Panc1 (cell line): ENCODE measurements around the gene SEMA4D. TPM values are rescaled to one million over a fixed set of nuclear protein-coding genes. Genes with fewer than 3 reads are reported as not detected.

Experiments
- ATAC-seq: fragments of 200-7000 bp; cut with Tn5 transposase; 2 replicates; pipeline ENCODE4 v1.9.1; 2020; ENCODE audit warnings: mild to moderate bottlenecking, moderate library complexity
- BruUV-seq: library from RNA; stranded (reverse); fragments of 400-500 nt; replicated peaks from 2 replicates; lab custom pipeline; 2021; lab: Mats Ljungman, UMichigan
- CTCF ChIA-PET: fragments of 300-600 bp; sonication (Branson Sonifier 250); formaldehyde crosslinking; loops from one replicate; lab custom pipeline; 2022; ENCODE audit warnings: antibody characterized with exemption; lab: Charles Lee
- POLR2A ChIA-PET: fragments of 300-600 bp; sonication (Branson Sonifier 250); formaldehyde crosslinking; loops from one replicate; lab custom pipeline; 2022; ENCODE audit warnings: antibody characterized with exemption; lab: Charles Lee
- DNase-seq: peaks from one replicate; pipeline ENCODE4 v3.0.0-alpha.2; 2010; ENCODE audit warnings: low read depth, low spot score
- H3K27ac ChIP-seq: 2 replicates; pipeline ENCODE4 v1.5.1; 2011; ENCODE audit warnings: mild to moderate bottlenecking, low read length, inconsistent platforms
- H3K27me3 ChIP-seq: fragments of 200-500 bp; sonication (Bioruptor generic); 2 replicates; pipeline ENCODE4 v1.6.0; 2014; ENCODE audit warnings: low read length, inconsistent platforms; ENCODE audit not compliant: control insufficient read depth, insufficient read depth
- H3K36me3 ChIP-seq: fragments of 200-500 bp; sonication (Bioruptor generic); 2 replicates; pipeline ENCODE4 v1.5.1; 2014; ENCODE audit warnings: inconsistent platforms, mild to moderate bottlenecking, low read length, moderate library complexity; ENCODE audit not compliant: control insufficient read depth, insufficient read depth
- H3K4me1 ChIP-seq: 2 replicates; pipeline ENCODE4 v1.5.1; 2011; ENCODE audit warnings: inconsistent platforms, mild to moderate bottlenecking, low read length, moderate library complexity; ENCODE audit not compliant: control insufficient read depth, insufficient read depth
- H3K4me3 ChIP-seq, 2 experiments: 2 replicates each; pipeline ENCODE4 v1.5.1; 2011 to 2012; ENCODE audit warnings: low read depth in 2 of 2, low read length in 2 of 2, mild to moderate bottlenecking in 2 of 2, inconsistent platforms in 1 of 2, moderate library complexity in 1 of 2
- H3K9me3 ChIP-seq: fragments of 200-500 bp; sonication (Bioruptor generic); 2 replicates; pipeline ENCODE4 v1.5.1; 2014; ENCODE audit warnings: low read depth, mild to moderate bottlenecking, inconsistent platforms, low read length, moderate library complexity; ENCODE audit not compliant: control insufficient read depth, insufficient read depth
- CTCF ChIP-seq: fragments of 450-650 bp; IDR thresholded peaks from 2 replicates; pipeline ENCODE4 v1.5.1; 2017; ENCODE audit warnings: mild to moderate bottlenecking
- POLR2AphosphoS5 ChIP-seq: IDR thresholded peaks from 2 replicates; pipeline ENCODE4 v1.6.1; 2012; ENCODE audit warnings: mild to moderate bottlenecking, low read depth, low read length, moderate library complexity
- SIN3A ChIP-seq: IDR thresholded peaks from 2 replicates; pipeline ENCODE4 v1.6.1; 2012; ENCODE audit warnings: low read depth, mild to moderate bottlenecking, low read length, moderate library complexity, borderline replicate concordance; ENCODE audit not compliant: insufficient read depth
- TCF7L2 ChIP-seq: IDR thresholded peaks from 2 replicates; pipeline ENCODE4 v1.6.1; 2011; ENCODE audit warnings: mild to moderate bottlenecking, low read depth, low read length, inconsistent platforms
- in situ Hi-C: cut with HindIII; loops from 2 replicates; pipeline ENCODE4 v1.10.0; 2016; ENCODE audit warnings: low sequenced_read_pairs, low pct_unique_long_range_greater_than_20kb
- intact Hi-C: fragments of 100-400 bp; cut with micrococcal nuclease; formaldehyde crosslinking; loops from one replicate; pipeline ENCODE4 v1.10.0; 2022; ENCODE audit not compliant: unreplicated experiment
- total RNA-seq: library from RNA; stranded (reverse); gene quantifications from one replicate; pipeline ENCODE4 v1.2.1, GENCODE V29; 2021; ENCODE audit not compliant: unreplicated experiment
- TF ChIP-seq, protein P1 (sequence below), 2 experiments: IDR thresholded peaks; 2 replicates each; pipeline ENCODE4 v1.6.1; 2011 to 2012; ENCODE audit warnings: low read depth in 2 of 2, control low read depth in 1 of 2, low read length in 1 of 2, mild to moderate bottlenecking in 1 of 2, moderate library complexity in 1 of 2; ENCODE audit not compliant: insufficient read depth in 1 of 2

The SEMA4D gene
- total RNA-seq, 1 experiment from 2014 or later, result 6.5 TPM

GRCh38 chr9:89366711-89367110, 131.2 kb downstream of the SEMA4D start:
- H3K4me1 ChIP-seq, result no peaks in the 10 kb centered on the region
- no peak for TF ChIP-seq TCF7L2
- no peak for TF ChIP-seq SIN3A
- no peak for TF ChIP-seq POLR2AphosphoS5
- no peak for TF ChIP-seq CTCF
- TF ChIP-seq, protein P1, sequence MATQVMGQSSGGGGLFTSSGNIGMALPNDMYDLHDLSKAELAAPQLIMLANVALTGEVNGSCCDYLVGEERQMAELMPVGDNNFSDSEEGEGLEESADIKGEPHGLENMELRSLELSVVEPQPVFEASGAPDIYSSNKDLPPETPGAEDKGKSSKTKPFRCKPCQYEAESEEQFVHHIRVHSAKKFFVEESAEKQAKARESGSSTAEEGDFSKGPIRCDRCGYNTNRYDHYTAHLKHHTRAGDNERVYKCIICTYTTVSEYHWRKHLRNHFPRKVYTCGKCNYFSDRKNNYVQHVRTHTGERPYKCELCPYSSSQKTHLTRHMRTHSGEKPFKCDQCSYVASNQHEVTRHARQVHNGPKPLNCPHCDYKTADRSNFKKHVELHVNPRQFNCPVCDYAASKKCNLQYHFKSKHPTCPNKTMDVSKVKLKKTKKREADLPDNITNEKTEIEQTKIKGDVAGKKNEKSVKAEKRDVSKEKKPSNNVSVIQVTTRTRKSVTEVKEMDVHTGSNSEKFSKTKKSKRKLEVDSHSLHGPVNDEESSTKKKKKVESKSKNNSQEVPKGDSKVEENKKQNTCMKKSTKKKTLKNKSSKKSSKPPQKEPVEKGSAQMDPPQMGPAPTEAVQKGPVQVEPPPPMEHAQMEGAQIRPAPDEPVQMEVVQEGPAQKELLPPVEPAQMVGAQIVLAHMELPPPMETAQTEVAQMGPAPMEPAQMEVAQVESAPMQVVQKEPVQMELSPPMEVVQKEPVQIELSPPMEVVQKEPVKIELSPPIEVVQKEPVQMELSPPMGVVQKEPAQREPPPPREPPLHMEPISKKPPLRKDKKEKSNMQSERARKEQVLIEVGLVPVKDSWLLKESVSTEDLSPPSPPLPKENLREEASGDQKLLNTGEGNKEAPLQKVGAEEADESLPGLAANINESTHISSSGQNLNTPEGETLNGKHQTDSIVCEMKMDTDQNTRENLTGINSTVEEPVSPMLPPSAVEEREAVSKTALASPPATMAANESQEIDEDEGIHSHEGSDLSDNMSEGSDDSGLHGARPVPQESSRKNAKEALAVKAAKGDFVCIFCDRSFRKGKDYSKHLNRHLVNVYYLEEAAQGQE (IDR thresholded peaks at IDR 0.05; ENCODE audit: insufficient read depth in 1 of 2, low read depth in 2 of 2, low read length in 1 of 2), result no peak
- H3K4me3 ChIP-seq, result no peak overlapping the region
- in situ Hi-C loops (no loop called here), intact Hi-C loops (no loop called here)
- H3K27me3 ChIP-seq, result no peaks in the 10 kb centered on the region
- H3K9me3 ChIP-seq, result no peaks in the 10 kb centered on the region
- no peak overlapping the region for H3K27ac ChIP-seq
- no peak for ATAC-seq
- DNase-seq, result no peak
- no TSS peak for BruUV-seq
- ChIA-PET POLR2A (no interaction called here), CTCF (no interaction called here)
- no peaks in the 10 kb centered on the region for H3K36me3 ChIP-seq

DNA sequence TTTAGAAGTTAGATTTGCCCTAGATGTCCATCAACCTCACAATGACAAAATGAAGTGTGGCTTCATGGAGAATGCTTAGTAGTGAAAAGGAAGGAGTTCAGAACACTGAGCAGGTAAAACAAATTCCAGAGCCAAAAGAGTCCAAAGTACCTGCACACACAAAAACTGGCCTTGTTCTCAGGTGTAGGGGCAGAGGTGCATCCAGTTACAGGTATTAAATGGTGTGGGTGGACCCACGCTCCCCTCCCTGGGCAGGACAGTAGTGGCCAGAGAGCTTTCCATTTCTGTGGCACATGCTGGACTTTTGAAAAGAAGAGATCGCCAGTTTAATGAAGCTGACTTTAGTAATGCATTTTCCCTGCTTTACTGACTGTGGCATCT, 132.4 kb downstream of the SEMA4D start:
- no peaks in the 10 kb centered on the region for H3K9me3 ChIP-seq
- H3K36me3 ChIP-seq, result no peaks in the 10 kb centered on the region
- no peak overlapping the region for H3K4me3 ChIP-seq
- H3K27ac ChIP-seq, result no peak overlapping the region
- TF ChIP-seq TCF7L2 (no peak), POLR2AphosphoS5 (no peak), SIN3A (no peak), CTCF (no peak)
- TF ChIP-seq, protein P1 (IDR thresholded peaks at IDR 0.05; ENCODE audit: insufficient read depth in 1 of 2, low read depth in 2 of 2, low read length in 1 of 2), result no peak
- CTCF ChIA-PET, result no interaction called here
- POLR2A ChIA-PET, result no interaction called here
- ATAC-seq (no peak), DNase-seq (no peak)
- in situ Hi-C loops, result no loop called here
- no peaks in the 10 kb centered on the region for H3K27me3 ChIP-seq
- intact Hi-C loops, result no loop called here
- BruUV-seq, result no TSS peak
- no peaks in the 10 kb centered on the region for H3K4me1 ChIP-seq
